ENCODE results near the gene CXCL14.

Gene CXCL14

DNA sequence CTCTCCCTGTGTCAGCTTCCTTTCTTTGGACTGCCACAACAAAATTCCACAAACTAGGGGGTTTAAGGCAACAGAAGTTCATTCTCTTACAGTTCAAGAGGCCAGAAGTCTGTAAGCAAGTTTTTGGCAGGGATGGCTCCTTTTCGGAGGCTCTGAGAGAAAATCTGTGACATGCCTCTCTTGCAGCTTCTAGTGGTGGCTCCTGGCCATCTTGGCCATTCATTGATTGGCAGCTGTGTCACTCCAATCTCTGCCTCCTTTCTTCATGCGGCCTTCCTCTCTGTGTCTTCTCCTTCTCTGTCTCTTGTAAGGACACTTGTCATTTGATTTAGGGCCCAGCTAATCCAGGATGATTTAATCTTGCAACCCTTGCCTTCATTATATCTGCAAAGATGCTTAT lies 41.0 kb downstream of the CXCL14 start:
- Histone ChIP-seq H3K9ac (ENCODE audit: low read depth, low read length) (no peak overlapping the region), H3K79me2 (ENCODE audit: insufficient read depth, low read length) (no peaks in the 10 kb centered on the region), H3K36me3 (ENCODE audit: insufficient read depth, low read length) (no peaks in the 10 kb centered on the region), H3K4me3 (ENCODE audit: low read depth in 1 of 2, low read length in 2 of 2) (no peak overlapping the region), H3K4me2 (ENCODE audit: insufficient read depth, low read length) (no peak overlapping the region), H2AFZ (ENCODE audit: low read depth, low read length) (no peak overlapping the region), H3K9me3 (ENCODE audit: insufficient read depth, low read length, severe bottlenecking) (no peaks in the 10 kb centered on the region), H3K4me1 (ENCODE audit: insufficient read depth, low read length) (no peaks in the 10 kb centered on the region), H3K27ac (ENCODE audit: low read length) (no peak overlapping the region), H3K27me3 (ENCODE audit: insufficient read depth, low read length, poor library complexity) (peaks cover 36% of the 10 kb centered on the region), H4K20me1 (ENCODE audit: insufficient read depth, low read length) (no peaks in the 10 kb centered on the region)
- DNase-seq = no peak
- no peak for ATAC-seq (ENCODE audit: insufficient read depth, low read depth)
- TF ChIP-seq CTCF (IDR thresholded peaks at IDR 0.05; ENCODE audit: borderline replicate concordance, extremely low read depth, low read length, poor library complexity, severe bottlenecking) (no peak), EZH2 (IDR thresholded peaks at IDR 0.05; ENCODE audit: borderline replicate concordance, low read depth, low read length, severe bottlenecking) (no peak)

GRCh38 chr5:135537271-135537670 lies 41.5 kb downstream of the CXCL14 start:
- no peaks in the 10 kb centered on the region for H3K9me3 ChIP-seq (ENCODE audit: insufficient read depth, low read length, severe bottlenecking)
- no peak overlapping the region for H3K27ac ChIP-seq (ENCODE audit: low read length)
- no peaks in the 10 kb centered on the region for H3K36me3 ChIP-seq (ENCODE audit: insufficient read depth, low read length)
- ATAC-seq (ENCODE audit: insufficient read depth, low read depth) = no peak
- H3K4me1 ChIP-seq (ENCODE audit: insufficient read depth, low read length) = no peaks in the 10 kb centered on the region
- no peak for DNase-seq
- H3K79me2 ChIP-seq (ENCODE audit: insufficient read depth, low read length) = no peaks in the 10 kb centered on the region
- H3K4me2 ChIP-seq (ENCODE audit: insufficient read depth, low read length) = no peak overlapping the region
- no peak for TF ChIP-seq CTCF (IDR thresholded peaks at IDR 0.05; ENCODE audit: borderline replicate concordance, extremely low read depth, low read length, poor library complexity, severe bottlenecking)
- TF ChIP-seq EZH2 (IDR thresholded peaks at IDR 0.05; ENCODE audit: borderline replicate concordance, low read depth, low read length, severe bottlenecking) = no peak
- H4K20me1 ChIP-seq (ENCODE audit: insufficient read depth, low read length) = no peaks in the 10 kb centered on the region
- H3K27me3 ChIP-seq (ENCODE audit: insufficient read depth, low read length, poor library complexity) = peaks cover 38% of the 10 kb centered on the region
- H3K9ac ChIP-seq (ENCODE audit: low read depth, low read length) = no peak overlapping the region
- no peak overlapping the region for H2AFZ ChIP-seq (ENCODE audit: low read depth, low read length)
- no peak overlapping the region for H3K4me3 ChIP-seq (ENCODE audit: low read depth in 1 of 2, low read length in 2 of 2)

GRCh38 chr5:135535820-135536801 lies 42.7 kb downstream of the CXCL14 start, which contains the start of gene NEUROG1:
TSS of gene NEUROG1 (minus strand) at chr5:135535964. CDS start at chr5:135535690, 274 bp downstream.
- peaks cover 27% of the 10 kb centered on the region for H3K27me3 ChIP-seq (ENCODE audit: insufficient read depth, low read length, poor library complexity)
- H3K27ac ChIP-seq (ENCODE audit: low read length) = no peak within 1 kb of the TSS
- H3K4me3 ChIP-seq (ENCODE audit: low read depth in 1 of 2, low read length in 2 of 2) = no peak within 1 kb of the TSS
- H3K79me2 ChIP-seq (ENCODE audit: insufficient read depth, low read length) = no peaks in the 10 kb centered on the region
- no peak within 1 kb of the TSS for H2AFZ ChIP-seq (ENCODE audit: low read depth, low read length)
- no peaks in the 10 kb centered on the region for H3K4me1 ChIP-seq (ENCODE audit: insufficient read depth, low read length)
- no peaks in the 10 kb centered on the region for H3K36me3 ChIP-seq (ENCODE audit: insufficient read depth, low read length)
- no peaks in the 10 kb centered on the region for H3K9me3 ChIP-seq (ENCODE audit: insufficient read depth, low read length, severe bottlenecking)
- no peak within 1 kb of the TSS for H3K9ac ChIP-seq (ENCODE audit: low read depth, low read length)
- H3K4me2 ChIP-seq (ENCODE audit: insufficient read depth, low read length) = no peak within 1 kb of the TSS
- ATAC-seq (ENCODE audit: insufficient read depth, low read depth) = no peak
- TF ChIP-seq CTCF (IDR thresholded peaks at IDR 0.05; ENCODE audit: borderline replicate concordance, extremely low read depth, low read length, poor library complexity, severe bottlenecking) (no peak), EZH2 (IDR thresholded peaks at IDR 0.05; ENCODE audit: borderline replicate concordance, low read depth, low read length, severe bottlenecking) (no peak)
- no peaks in the 10 kb centered on the region for H4K20me1 ChIP-seq (ENCODE audit: insufficient read depth, low read length)
- no peak for DNase-seq

All from DND-41 (cell line).